GM21786 (cell line): ENCODE measurements around the gene KRTAP10-1.
"Not testable (repeated sequence)": the region's sequence is repeated elsewhere in the genome, so short reads cannot be mapped to it uniquely, and the experiment has no call there.

Experiments used
- ATAC-seq: cut with Tn5 transposase; IDR thresholded peaks from one replicate; pipeline ENCODE4 v1.9.1; 2021; ENCODE audit not compliant: unreplicated experiment

KRTAP10-1 gene

DNA sequence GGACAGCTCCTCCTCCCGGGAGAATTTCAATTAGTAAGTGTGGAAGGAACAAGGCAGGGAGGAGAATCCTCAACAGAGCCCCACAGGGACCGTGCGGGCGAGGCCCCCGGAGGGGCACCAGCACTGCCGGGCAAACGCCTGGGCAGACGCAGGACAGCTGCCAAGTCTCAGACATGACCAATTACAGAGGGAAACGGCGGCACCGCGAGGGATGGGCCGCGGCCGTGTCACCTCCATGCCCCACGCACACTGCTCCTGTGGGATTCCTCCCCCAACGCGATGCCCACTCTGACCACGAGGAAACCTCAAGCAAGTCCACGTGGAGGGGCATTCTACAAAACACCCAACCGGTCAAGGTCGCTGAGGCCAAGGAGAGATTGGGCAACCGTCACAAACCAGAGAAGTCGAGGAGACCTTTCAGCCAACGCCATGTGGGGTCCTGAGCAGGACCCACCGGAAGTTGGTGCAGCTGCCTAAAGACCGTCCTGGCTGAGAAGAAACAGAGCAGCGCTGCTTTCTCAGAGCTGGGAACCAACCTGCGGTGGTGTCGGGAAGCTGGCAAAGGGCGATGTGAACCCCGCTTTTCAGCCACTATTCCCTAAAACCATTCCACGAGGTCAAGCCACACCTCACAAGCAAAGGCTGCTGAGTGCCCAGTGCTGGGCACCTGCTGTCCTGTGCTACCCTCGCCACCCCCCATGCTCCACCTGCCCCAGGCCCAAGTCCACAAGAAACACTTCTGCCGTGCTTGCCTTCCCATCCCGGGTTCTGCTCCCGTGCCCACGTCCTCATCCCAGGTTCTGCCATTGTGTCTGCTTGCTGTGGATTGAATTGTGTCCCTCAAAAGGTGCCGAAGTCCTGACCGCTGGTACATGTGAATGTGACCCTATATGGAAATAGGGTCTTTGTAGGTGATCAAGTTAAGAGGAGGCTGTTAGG is 32.1 kb upstream of the KRTAP10-1 start:
- no peak for ATAC-seq

DNA sequence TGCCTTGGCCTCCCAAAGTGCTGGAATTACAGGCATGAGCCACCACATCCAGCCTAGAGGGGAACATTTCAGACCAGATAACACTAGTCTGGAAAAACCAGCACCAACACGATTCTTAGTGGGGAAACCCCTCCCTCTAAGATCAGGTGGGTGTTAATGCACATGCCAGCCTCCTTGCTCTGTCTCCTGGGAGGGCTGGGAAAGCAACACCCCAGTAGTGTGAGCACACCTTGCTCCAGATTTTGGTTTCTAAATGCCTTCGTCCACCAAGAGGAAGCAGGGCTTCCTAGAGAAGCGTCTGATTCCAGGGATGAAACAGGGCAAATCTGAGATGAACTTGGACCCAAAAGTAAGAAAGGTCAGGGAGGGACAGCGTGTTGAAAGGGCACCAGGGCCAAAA is 31.3 kb upstream of the KRTAP10-1 start:
- no peak for ATAC-seq

DNA sequence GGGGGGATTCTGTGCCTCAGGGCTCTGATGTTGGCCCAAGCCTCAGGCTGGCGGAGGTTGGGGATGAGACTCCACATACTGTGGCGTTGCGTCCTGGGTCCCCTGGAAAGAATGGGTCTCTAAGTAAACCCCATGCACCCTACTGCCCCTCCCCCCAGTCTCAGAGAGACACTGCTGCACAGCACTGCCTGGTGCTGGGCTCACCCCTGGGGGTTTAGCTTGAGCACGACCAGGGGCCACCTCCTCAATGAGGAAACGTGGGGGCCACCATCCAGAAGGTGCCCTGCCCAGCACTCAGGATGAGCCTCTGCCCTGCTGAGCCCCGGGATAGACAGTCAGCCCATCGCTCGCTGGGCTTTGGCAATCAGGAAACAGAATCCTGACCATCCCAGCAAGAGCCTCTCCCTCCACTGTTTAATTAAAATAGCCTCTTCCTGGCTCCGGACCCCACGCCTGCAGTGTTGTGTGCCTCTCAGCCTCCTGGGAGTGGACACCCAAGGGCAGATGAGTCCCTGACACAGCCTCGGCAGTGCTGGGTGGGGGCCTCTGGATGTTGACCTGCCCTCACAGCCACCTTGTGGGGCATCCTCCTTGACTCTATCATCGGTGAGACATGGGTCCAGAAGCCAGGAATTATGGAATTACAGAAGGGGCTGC is 30.0 kb upstream of the KRTAP10-1 start:
- ATAC-seq = no peak

DNA sequence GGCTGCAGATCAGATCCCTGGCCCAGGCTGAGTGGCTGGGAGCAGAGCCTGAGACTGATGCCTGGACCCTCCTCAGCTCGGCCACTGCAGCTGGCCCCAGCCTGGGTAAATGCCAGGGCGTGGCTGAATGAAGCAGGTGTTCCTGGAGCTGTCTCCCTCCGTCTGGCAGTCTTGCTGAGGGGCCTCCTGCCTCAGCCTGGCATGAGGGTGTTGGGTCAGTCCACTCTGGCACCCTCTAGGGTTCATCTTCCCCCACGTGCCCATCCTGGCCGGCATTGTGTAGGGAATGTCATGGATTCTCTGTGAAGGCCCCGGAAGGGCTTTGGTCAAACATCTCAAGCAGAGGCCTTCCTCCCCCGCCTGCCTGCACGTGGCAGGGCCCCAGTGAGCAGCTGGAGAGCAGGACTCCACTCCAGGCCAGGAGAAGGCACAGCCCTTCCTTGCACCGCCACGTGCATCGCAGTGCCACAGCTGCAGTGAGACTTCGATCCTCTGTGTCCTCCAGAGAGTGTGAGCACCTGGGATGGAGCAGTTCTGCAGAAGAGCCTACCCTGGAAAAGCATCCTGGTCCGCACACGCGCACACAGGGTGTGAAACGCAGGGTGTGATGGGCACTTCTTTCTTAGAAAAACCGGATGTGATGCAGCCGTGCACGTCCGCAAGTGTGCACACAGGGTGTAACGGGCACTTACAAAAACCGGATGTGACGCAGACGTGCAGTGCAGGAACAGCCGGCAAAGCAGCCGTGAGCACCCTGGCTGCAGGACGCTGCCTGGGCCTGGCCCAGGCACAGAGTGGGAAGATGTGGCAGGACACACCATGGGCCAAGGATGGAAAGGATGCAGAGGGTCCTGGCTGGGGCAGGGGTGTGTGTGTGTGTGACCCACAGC is 28.9 kb upstream of the KRTAP10-1 start:
- ATAC-seq = no peak

DNA sequence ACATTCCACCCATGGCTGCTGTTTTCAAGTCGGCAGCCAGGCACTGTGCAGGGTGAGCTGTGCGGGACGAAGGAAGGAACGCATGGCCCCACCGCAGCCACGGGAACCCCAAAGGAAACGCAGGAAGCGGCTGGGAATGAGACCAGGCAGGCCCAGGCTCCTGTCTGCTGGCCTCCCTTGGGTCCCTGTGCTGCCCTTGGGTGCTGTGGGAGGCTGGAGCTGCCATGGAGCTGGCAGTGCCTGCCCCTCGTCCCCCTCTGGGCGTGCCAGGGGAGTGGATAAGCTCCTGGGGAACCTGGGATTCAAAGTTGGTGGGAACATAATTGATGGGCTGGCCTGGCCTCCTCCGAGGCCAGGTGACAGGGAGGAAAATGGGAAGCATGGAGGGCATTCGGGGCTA is 28.3 kb upstream of the KRTAP10-1 start:
- ATAC-seq = no peak

DNA sequence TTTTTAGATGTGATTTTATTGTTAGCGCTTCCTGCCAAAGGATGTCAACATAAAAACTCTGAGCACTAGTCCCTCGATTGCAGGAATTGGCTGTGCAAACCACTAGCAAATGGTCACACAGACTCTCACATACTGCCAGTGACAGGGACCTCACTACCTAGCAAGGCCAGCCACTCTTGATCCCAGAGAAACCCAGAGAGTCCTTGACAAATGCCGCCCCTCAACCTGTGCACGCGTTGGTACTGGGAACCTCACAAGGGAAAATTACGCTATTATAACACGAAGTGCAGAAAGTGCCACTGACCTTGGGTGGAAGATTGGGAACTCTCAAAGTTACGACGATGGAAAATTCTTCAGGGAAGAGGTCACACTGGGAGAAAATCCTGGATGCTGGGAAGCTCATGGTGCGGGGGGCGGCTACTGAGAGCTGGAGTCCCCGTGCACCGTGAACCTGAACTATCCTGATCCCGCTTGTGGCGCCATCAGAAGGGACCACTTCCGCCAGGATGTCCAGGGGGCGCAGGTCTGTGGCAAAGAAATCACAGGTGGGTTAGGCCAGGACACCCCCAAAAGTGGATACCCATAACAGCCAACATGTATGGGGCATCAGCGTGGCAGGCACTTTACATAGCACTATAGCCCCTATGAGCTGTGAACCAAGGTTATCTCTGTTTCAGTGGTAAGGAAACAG is 27.6 kb upstream of the KRTAP10-1 start:
- no peak for ATAC-seq

DNA sequence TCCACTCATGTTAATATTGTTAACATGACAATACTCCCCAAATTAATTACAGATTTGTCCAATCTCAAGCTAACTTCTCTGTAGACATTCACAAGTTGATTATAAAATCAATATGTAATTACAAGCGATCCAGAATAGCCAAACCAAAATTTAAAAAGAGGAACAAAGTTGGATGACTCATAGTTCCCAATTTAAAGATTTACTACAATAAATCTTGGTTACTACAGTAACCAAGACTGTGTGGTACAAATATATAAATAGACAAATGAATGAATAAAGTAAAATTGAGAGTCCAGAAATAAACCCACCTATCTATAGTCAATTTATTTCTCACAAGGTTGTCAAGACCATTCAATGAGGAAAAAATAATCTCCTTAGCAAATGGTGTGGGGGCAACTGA is 26.4 kb upstream of the KRTAP10-1 start:
- ATAC-seq = no peak

DNA sequence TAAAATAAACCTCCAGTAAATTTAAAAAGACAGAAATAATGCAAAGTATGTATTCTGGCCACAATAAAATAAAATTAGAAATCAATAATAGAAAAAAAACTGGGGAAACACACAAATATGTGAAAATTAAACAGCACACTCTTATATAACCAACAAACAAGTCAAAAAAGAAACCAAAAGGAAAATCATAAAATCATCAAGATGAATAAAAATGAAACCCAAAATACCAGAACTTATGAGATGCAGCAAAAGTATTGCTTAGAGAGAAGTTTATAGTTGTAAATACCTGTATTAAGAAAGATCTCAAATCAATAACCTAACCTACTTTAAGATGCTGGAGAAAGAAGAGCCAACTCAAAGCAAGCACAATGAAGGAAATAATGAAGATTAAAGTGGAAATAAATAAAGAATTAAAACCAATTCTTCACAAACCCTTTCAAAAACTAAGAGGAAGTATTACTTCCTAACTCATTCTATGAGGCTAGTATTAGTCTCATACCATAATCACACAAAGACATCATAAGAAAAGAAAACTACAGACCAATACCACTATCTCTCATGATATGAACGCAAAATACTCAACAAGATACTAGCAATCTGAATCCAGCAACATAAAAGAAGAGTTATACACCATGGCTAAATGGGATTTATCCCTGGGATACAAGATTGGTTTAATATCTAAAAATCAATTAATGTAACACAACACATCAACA is 25.0 kb upstream of the KRTAP10-1 start:
- ATAC-seq = no peak

DNA sequence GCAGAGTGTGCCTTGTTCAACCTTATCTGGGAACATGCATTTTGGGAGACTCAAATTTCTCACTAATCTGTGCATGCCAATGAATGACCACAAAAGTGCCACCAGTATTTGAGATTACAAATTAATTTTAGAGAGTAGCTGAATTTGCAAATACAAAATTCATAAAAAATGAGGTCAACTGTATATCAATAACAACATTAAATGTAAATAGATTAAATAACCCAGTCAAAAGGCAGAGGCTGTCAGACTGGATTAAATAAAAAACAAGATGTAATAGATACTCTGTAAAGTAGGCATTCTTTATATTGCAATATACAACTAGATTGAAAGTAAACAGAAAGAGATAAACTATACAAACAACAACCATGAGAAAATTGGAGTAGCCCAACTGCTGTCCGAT is 24.1 kb upstream of the KRTAP10-1 start:
- no peak for ATAC-seq

DNA sequence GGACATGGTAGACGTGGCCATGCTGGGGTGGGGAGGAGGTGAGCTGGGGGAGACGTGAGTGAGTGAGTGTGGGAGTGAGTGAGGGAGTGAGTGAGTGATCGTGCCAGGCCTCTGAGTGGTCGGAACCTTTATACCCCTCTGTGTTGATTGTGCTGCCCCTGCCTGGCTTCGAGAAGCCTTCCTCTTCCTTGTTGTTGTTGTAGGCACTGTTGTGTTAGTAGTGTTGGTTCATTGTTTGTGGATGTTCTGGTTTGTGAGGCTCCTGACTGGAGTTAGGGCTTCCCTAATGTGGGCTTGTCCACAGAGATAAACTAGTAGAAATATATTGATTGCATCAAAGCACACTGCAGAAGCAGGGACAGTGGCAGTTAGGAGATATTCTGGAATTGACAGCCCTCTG is 18.7 kb upstream of the KRTAP10-1 start, which contains the start of gene KRTAP10-3:
TSS of gene KRTAP10-3 (minus strand) at position 101 of the 400 bp plus-strand sequence. CDS start at position 21, 80 bp downstream.
- ATAC-seq = no peak

DNA sequence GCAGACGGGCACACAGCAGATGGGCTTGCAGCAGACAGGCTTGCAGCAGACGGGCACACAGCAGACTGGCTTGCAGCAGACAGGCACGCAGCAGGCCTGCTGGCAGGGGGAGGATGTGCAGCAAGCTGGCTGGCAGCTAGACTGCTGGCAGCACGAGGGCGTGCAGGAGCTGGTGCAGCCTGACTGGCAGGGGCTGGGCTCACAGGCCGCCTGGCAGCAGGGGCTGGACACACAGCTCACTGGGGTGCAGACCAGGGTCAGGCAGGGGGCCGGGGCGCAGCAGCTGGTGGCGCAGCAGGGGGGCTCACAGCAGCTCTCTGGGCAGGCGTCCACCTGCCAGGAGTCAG is 18.3 kb upstream of the KRTAP10-1 start:
- ATAC-seq = not testable (repeated sequence)

DNA sequence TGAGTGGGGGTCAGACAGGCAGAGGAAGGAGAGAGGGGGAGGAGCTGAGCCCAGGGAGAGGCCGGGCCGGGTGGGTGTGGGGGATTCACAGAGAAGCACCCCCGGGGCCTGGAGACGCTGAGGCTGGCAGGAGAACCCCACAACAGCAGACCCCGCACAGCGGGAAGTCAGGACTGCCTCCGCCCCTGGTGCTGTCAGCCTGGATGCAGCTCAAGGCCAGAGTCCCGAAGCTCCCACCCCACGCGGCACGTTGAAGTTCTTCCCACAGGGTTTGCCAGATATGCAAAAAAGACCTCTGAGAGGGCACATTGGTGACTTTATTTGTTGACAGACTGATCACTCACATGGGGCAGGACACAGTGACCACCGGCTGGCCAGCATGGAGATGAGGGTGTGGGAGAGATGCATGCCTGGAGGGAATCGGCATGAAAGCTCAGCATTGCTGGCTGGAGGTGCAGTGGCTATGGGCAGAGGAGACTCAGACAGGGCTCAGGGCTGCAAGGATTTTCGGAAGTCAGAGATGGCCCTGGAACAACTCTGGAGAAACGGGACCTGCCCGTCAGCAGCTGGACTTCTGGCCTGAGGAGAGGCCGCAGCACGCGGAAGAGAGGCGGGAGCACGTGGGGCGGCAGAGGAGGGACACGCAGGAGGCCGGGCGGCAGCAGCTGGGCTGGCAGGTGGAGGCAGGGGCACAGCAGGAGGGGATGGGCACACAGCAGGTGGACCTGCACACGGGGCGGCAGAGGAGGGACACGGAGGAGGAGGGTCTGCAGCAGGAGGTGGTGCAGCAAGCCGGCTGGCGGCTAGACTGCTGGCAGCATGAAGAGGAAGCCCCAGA is 17.7 kb upstream of the KRTAP10-1 start:
- ATAC-seq = no peak

DNA sequence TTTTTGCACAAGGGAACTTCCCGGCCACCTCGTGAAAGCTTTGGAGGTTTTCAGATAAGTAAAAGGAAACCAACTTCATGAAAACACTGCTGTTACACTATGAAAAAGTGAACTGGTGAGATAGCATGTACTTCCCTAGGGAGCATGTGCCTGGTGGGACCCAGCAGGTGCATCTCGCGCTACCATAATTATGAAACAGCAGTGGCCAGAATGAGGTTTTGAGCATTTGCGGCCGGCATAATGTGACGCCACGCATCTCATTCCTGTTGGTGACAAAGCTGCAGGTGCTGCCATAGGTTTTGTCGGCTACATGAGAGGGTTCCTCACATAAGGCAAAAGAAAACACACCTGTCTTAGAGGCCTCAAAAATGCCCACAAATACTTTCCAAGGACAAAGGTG is 16.9 kb upstream of the KRTAP10-1 start:
- ATAC-seq = no peak

DNA sequence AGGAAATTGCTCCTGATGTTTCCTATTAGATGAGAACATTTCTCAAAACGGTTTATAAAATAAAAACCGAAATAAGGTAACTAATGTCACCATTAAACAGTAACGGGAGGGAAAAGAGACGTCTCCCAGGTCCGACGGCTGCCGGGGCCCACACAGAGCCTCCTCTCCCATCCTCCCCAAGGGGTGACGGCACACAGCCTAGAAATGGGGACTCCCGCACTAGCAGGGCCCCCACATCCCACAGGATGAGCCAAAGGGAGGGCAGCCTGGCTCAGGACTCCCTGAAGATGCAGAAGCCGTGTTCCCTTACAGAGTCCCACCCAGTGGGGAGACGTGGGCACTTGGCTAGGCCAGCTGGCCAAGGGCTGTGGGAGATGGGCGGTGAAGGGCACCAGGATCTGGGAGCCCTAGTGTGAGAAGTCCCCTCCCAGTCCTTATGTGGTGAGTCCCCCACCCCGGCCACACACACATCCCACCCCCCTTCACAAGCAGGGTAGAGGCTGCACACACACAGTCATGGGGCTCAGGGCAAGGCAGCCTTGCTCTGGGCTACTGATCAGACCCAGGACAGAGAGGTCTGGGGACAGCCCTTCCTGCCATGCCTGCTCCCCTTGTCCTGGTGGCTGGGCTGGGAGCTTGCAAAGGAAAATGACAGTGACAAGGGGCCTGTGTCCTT is 15.3 kb upstream of the KRTAP10-1 start:
- no peak for ATAC-seq

DNA sequence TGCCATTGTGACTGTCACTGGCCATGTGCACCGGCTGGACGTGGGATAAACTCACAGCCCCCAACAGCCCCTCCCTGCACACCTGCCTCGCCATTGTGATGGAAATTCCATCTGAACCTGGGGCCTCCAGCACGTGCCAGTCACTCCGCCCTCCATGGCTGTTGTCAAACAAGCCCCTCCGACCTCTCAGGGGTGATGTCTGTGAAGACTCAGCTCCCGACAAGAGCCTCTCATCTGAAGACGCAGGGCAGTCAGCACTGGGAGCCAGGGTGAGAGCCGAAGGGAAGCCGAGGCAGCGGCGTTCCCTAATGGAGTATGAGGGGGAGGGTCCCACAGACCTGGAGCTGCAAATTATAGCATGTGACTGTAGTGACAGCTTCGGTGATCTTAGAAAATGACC is 12.7 kb upstream of the KRTAP10-1 start:
- no peak for ATAC-seq

DNA sequence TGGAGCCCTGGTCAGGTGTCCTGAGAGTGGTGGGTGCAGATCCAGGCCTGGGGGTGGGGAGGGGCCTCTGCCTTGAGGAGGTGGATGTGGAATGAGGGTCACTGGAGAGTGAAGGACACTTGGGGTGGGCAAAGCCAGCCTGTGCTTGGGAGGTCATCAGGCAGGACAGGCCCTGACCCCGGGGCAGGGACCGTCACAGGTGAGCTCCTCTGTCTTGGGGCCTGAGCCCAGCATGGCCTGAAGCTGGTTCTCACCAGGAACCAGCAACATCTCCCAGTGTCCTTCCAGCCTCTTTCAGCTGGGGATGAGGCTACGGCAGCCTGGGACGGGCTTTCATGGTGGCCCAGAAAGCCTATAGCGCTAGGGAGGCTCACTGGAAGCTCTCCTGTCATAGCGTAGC is 12.1 kb upstream of the KRTAP10-1 start:
- ATAC-seq = no peak

DNA sequence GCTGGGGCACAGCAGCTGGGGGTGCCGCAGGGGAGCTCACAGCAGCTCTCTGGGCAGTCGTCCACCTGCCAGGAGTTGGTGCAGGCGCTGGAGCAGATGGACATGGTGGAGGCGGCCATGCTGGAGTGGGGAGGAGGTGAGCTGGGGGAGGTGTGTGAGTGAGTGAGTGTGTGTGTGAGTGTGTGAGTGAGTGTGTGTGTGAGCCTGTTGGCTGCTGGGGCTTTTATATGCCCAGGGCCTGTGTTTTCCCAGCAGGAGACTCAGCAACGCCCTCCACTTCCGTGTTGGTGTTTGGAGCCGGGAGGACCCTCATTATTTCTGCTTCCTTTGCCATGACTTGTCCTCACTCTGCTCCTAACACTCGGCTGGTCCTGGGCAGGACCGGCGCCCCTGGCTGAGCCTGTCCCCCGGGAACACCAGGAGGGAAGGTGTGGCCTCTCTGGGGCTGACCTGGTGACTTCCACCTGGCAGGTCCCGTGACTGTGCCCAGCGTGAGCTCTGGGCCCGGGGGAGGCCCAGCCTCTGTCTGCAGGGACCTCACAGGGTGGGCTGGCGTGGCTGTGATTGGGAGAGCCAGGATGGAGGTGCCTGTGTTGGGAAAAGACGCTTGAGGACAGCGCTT is 11.5 kb upstream of the KRTAP10-1 start, which contains the start of gene KRTAP10-2:
TSS of gene KRTAP10-2 (minus strand) at position 166 of the 622 bp plus-strand sequence. CDS start at position 119, 47 bp downstream.
- ATAC-seq = no peak

DNA sequence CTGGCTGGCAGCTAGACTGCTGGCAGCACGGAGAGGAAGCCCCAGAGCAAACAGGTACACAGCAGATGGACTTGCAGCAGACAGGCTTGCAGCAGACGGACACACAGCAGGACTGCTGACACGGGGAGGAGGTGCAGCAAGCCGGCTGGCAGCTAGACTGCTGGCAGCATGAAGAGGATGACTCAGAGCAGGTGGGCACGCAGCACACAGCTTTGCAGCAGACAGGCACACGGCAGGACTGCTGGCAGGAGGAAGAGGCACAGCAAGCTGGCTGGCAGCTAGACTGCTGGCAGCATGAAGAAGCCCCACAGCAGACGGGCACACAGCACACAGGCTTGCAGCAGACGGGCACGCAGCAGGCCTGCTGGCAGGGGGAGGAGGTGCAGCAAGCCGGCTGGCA is 10.8 kb upstream of the KRTAP10-1 start:
- ATAC-seq = no peak
